ENCODE data around the gene HIBCH. TPM values are rescaled to one million over a fixed set of nuclear protein-coding genes. Genes with fewer than 3 reads are reported as not detected.

Gene HIBCH
- polyA plus RNA-seq, 1 of the 3 experiments (the other 2 are of a cell fraction), result 8.4 TPM

- POLR2A ChIA-PET, result no interaction called here
- no peak for DNase-seq
- Histone ChIP-seq H2AFZ (ENCODE audit: low read depth) (no peak overlapping the region), H3K4me3 (ENCODE audit: low read depth in 2 of 2, low read length in 1 of 2) (no peak overlapping the region), H3F3A (replicated peaks; ENCODE audit: insufficient read depth) (no peaks in the 10 kb centered on the region), H3K27me3 (ENCODE audit: insufficient read depth) (no peaks in the 10 kb centered on the region), H3K9me2 (no peaks in the 10 kb centered on the region), H3K27ac (ENCODE audit: low read depth in 2 of 2, low read length in 1 of 2) (no peak overlapping the region), H3K4me1 (ENCODE audit: control insufficient read depth in 1 of 2, insufficient read depth in 2 of 2, low read depth in 1 of 2, low read length in 1 of 2) (no peaks in the 10 kb centered on the region), H3K9me3 (no peaks in the 10 kb centered on the region), H3K9ac (no peak overlapping the region), H3K79me2 (ENCODE audit: insufficient read depth) (no peaks in the 10 kb centered on the region), H4K20me1 (ENCODE audit: insufficient read depth) (no peaks in the 10 kb centered on the region), H3K4me2 (no peak overlapping the region), H3K36me3 (replicated peaks in 1 of 2; ENCODE audit: control insufficient read depth in 1 of 2, insufficient read depth in 2 of 2, low read length in 1 of 2) (peaks cover 15 to 43% of the 10 kb centered on the region in 2 experiments)
- WGBS (ENCODE audit: low lambda C conversion rate), result 90% methylated on average over 1 of the region's 1 CpG
- CTCF ChIA-PET, result no interaction called here
- no peak for TF ChIP-seq IRF3 (IDR thresholded peaks at IDR 0.05; ENCODE audit: low read depth, low read length)
- TF ChIP-seq REST (IDR thresholded peaks at IDR 0.05; ENCODE audit: low read depth, low read length), result no peak
- no peak for TF ChIP-seq CHD2 (IDR thresholded peaks at IDR 0.05; ENCODE audit: low read length, partially characterized antibody)
- TF ChIP-seq RFX5 (IDR thresholded peaks at IDR 0.05; ENCODE audit: low read length), result no peak
- no peak for TF ChIP-seq GATA2 (CRISPR knock-in tag; IDR thresholded peaks at IDR 0.05)
- TF ChIP-seq MAX (IDR thresholded peaks at IDR 0.05; ENCODE audit: low read depth), result no peak
- TF ChIP-seq ELF1 (IDR thresholded peaks at IDR 0.05), result no peak
- TF ChIP-seq NFIC (IDR thresholded peaks at IDR 0.05; ENCODE audit: borderline replicate concordance), result no peak
- TF ChIP-seq MEF2A (IDR thresholded peaks at IDR 0.05; ENCODE audit: borderline replicate concordance, low read depth), result no peak
- TF ChIP-seq EZH2phosphoT487 (IDR thresholded peaks at IDR 0.05; ENCODE audit: borderline replicate concordance, low read depth), result no peak
- TF ChIP-seq GABPA (IDR thresholded peaks at IDR 0.05; ENCODE audit: low read depth), result no peak
- TF ChIP-seq RXRA (IDR thresholded peaks at IDR 0.05; ENCODE audit: borderline replicate concordance, low read depth), result no peak
- TF ChIP-seq FOSL2 (IDR thresholded peaks at IDR 0.05; ENCODE audit: borderline replicate concordance, low read depth), result no peak
- no peak for TF ChIP-seq USF1 (IDR thresholded peaks at IDR 0.05; ENCODE audit: borderline replicate concordance, low read depth)
- TF ChIP-seq FOXM1 (IDR thresholded peaks at IDR 0.05; ENCODE audit: low read depth), result no peak
- TF ChIP-seq NRF1 (IDR thresholded peaks at IDR 0.05; ENCODE audit: low read depth, low read length), result no peak
Measured at GRCh38 chr2:190202604-190203003, 117.0 kb downstream of the HIBCH start.

Measured in SK-N-SH (cell line).